ENCODE data around the gene DLGAP4. TPM values are rescaled to one million over a fixed set of nuclear protein-coding genes. Genes with fewer than 3 reads are reported as not detected.

DLGAP4 gene
- total RNA-seq, 1 experiment from 2014 or later, result 40.3 TPM

DNA sequence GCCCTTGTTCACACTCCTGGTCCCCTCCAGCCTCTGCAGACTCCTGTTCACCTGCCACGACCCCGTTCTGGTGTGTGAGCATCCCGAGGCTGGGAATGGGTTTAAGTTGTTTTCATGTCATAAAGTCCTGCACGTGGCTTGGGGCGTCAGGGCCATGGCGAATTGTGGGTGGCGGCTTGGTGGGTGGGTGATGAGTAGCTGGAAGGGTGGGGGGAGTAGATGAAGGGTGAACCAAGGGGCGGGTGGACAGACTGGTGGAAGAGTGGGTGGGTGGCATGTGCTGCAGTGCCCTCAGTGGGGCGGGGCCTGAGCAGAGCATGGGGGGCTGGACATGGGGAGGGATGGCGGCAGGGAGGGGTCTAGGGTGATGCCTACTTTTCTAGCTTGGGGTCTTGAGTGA, 54.3 kb downstream of the DLGAP4 start:
- RAD21 ChIA-PET (ENCODE audit: low non-redundant PET in 1 of 2, low total read pairs in 2 of 2, uncharacterized antibody in 2 of 2, unreplicated experiment in 2 of 2), result no interaction called here
- Histone ChIP-seq H3K36me3 (ENCODE audit: control insufficient read depth in 1 of 2, insufficient read depth in 2 of 2, low read length in 2 of 2) (no peaks in the 10 kb centered on the region), H3K27ac (ENCODE audit: low read depth, low read length) (no peak overlapping the region), H3K9ac (ENCODE audit: low read length) (no peak overlapping the region), H3K4me2 (ENCODE audit: low read length) (no peak overlapping the region), H3K4me3 (replicated peaks in 1 of 2; ENCODE audit: low read depth in 1 of 2, low read length in 2 of 2) (no peak overlapping the region), H3K9me2 (ENCODE audit: insufficient read depth) (no peaks in the 10 kb centered on the region), H4K20me1 (ENCODE audit: insufficient read depth) (no peaks in the 10 kb centered on the region), H3K9me3 (ENCODE audit: control insufficient read depth in 1 of 2, insufficient read depth in 1 of 2, low read depth in 1 of 2, low read length in 2 of 2) (no peaks in the 10 kb centered on the region), H3K4me1 (ENCODE audit: control insufficient read depth in 1 of 2, insufficient read depth in 2 of 2, low read length in 2 of 2) (no peaks in the 10 kb centered on the region), H3K27me3 (ENCODE audit: insufficient read depth, low read length) (0 out of 2 replicates have a peak, but pooled peaks cover 4% of the 10 kb centered on the region), H2AFZ (ENCODE audit: low read depth, low read length, poor library complexity, severe bottlenecking) (no peak overlapping the region), H3K79me2 (ENCODE audit: insufficient read depth, low read length) (no peaks in the 10 kb centered on the region)
- intact Hi-C loops (cut with micrococcal nuclease), result no loop called here
- no peak for TF ChIP-seq ZFX (IDR thresholded peaks at IDR 0.05)
- TF ChIP-seq CBX3 (IDR thresholded peaks at IDR 0.05; ENCODE audit: low read depth), result no peak
- no peak for TF ChIP-seq JUND (IDR thresholded peaks at IDR 0.05)
- TF ChIP-seq ZBTB33 (IDR thresholded peaks at IDR 0.05; ENCODE audit: extremely low read depth, insufficient replicate concordance, low read length), result no peak
- TF ChIP-seq TCF7L2 (IDR thresholded peaks at IDR 0.05; ENCODE audit: borderline replicate concordance, extremely low read depth, insufficient read depth, insufficient read length), result no peak
- no peak for TF ChIP-seq SRF (IDR thresholded peaks at IDR 0.05; ENCODE audit: low read depth)
- TF ChIP-seq CEBPB (IDR thresholded peaks at IDR 0.05; ENCODE audit: low read depth), result no peak
- no peak for TF ChIP-seq EZH2phosphoT487 (IDR thresholded peaks at IDR 0.05; ENCODE audit: borderline replicate concordance)
- no peak for TF ChIP-seq YY1 (IDR thresholded peaks at IDR 0.05; ENCODE audit: extremely low read depth, insufficient replicate concordance, low read depth, low read length)
- TF ChIP-seq, protein P1, sequence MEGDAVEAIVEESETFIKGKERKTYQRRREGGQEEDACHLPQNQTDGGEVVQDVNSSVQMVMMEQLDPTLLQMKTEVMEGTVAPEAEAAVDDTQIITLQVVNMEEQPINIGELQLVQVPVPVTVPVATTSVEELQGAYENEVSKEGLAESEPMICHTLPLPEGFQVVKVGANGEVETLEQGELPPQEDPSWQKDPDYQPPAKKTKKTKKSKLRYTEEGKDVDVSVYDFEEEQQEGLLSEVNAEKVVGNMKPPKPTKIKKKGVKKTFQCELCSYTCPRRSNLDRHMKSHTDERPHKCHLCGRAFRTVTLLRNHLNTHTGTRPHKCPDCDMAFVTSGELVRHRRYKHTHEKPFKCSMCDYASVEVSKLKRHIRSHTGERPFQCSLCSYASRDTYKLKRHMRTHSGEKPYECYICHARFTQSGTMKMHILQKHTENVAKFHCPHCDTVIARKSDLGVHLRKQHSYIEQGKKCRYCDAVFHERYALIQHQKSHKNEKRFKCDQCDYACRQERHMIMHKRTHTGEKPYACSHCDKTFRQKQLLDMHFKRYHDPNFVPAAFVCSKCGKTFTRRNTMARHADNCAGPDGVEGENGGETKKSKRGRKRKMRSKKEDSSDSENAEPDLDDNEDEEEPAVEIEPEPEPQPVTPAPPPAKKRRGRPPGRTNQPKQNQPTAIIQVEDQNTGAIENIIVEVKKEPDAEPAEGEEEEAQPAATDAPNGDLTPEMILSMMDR (IDR thresholded peaks at IDR 0.05 in 2 of 3, conservative IDR thresholded peaks at IDR 0.05 in 1 of 3; ENCODE audit: borderline replicate concordance in 1 of 3, insufficient read depth in 1 of 3, low read depth in 2 of 3, low read length in 2 of 3), result no peak
- no peak for TF ChIP-seq ELF1 (IDR thresholded peaks at IDR 0.05; ENCODE audit: borderline replicate concordance, low read depth)
- no peak for TF ChIP-seq ZNF274 (IDR thresholded peaks at IDR 0.05; ENCODE audit: low read depth, low read length)
- no peak for TF ChIP-seq EZH2 (IDR thresholded peaks at IDR 0.05)
- no peak for TF ChIP-seq SP1 (IDR thresholded peaks at IDR 0.05; ENCODE audit: low read depth)
- ATAC-seq, result no peak
- no TSS peak for BruUV-seq (replicated peaks)
- CTCF ChIA-PET, result no interaction called here
- POLR2A ChIA-PET, result no interaction called here
- no peak for DNase-seq (ENCODE audit: low read depth, low spot score)
